CD14-positive monocyte (primary cell): ENCODE data around the gene NDUFB4. TPM values are rescaled to one million over a fixed set of nuclear protein-coding genes. Genes with fewer than 3 reads are reported as not detected.

ENCODE experiments used
- DNase-seq, 3 donors: peaks; one replicate each; pipeline ENCODE4 v3.0.0-alpha.2; 2011 to 2022
- H2AFZ ChIP-seq: 2 replicates; pipeline ENCODE4 v1.6.0; 2012; ENCODE audit warnings: mild to moderate bottlenecking, low read depth, low read length, inconsistent platforms; ENCODE audit not compliant: insufficient read depth, poor library complexity, severe bottlenecking
- H3K27ac ChIP-seq, 2 donors: 1 replicate in 1 of 2; 2 replicates in 1 of 2; pipeline ENCODE4 v1.5.1; 2012 to 2013; ENCODE audit warnings: low read length in 2 of 2, control low read depth in 1 of 2, inconsistent platforms in 1 of 2, low read depth in 1 of 2, mild to moderate bottlenecking in 1 of 2
- H3K27me3 ChIP-seq, 2 donors: one replicate each; pipeline versions ENCODE4 v1.6.0 to v1.6.1; 2011 to 2013; ENCODE audit warnings: low read length in 2 of 2; ENCODE audit not compliant: control insufficient read depth in 2 of 2, insufficient read depth in 2 of 2
- H3K36me3 ChIP-seq, 2 donors: replicated peaks in 1 of 2; 1 replicate in 1 of 2; 2 replicates in 1 of 2; pipeline versions ENCODE4 v1.5.1 to v1.6.1; 2012 to 2013; ENCODE audit warnings: low read length in 2 of 2, control low read depth in 1 of 2, inconsistent platforms in 1 of 2, mild to moderate bottlenecking in 1 of 2; ENCODE audit not compliant: insufficient read depth in 2 of 2, control insufficient read depth in 1 of 2
- H3K4me1 ChIP-seq, 2 donors: 1 replicate in 1 of 2; 2 replicates in 1 of 2; pipeline versions ENCODE4 v1.5.1 to v1.6.1; 2012 to 2013; ENCODE audit warnings: low read length in 2 of 2, control low read depth in 1 of 2, inconsistent platforms in 1 of 2, mild to moderate bottlenecking in 1 of 2, moderate library complexity in 1 of 2; ENCODE audit not compliant: insufficient read depth in 2 of 2, control insufficient read depth in 1 of 2
- H3K4me2 ChIP-seq: replicated peaks from 2 replicates; pipeline ENCODE3; 2012; ENCODE audit warnings: low read length, moderate library complexity, mild to moderate bottlenecking; ENCODE audit not compliant: poor library complexity, severe bottlenecking; ENCODE audit errors: extremely low read depth
- H3K4me3 ChIP-seq, 3 experiments: fragments of 200-600 bp in 1 of 3; sonication (generic) in 1 of 3; replicated peaks in 1 of 3; 1 replicate in 2 of 3; 2 replicates in 1 of 3; pipeline ENCODE4 v1.5.1; 2011 to 2013; ENCODE audit warnings: low read length in 3 of 3, mild to moderate bottlenecking in 3 of 3, control low read depth in 2 of 3, low read depth in 2 of 3, inconsistent platforms in 1 of 3, moderate library complexity in 1 of 3
- H3K79me2 ChIP-seq: 2 replicates; pipeline ENCODE4 v1.6.0; 2012; ENCODE audit warnings: mild to moderate bottlenecking, control low read depth, inconsistent platforms, low read length, moderate library complexity; ENCODE audit not compliant: insufficient read depth
- H3K9ac ChIP-seq: 2 replicates; pipeline ENCODE4 v1.6.0; 2017; ENCODE audit warnings: low read length, mild to moderate bottlenecking; ENCODE audit not compliant: insufficient read depth, poor library complexity, severe bottlenecking
- H3K9me3 ChIP-seq, 2 donors: replicated peaks in 1 of 2; 1 replicate in 1 of 2; 2 replicates in 1 of 2; pipeline versions ENCODE4 v1.5.1 to v1.6.1; 2012 to 2013; ENCODE audit warnings: low read length in 2 of 2, control low read depth in 1 of 2; ENCODE audit not compliant: control insufficient read depth in 1 of 2, insufficient read depth in 1 of 2
- H4K20me1 ChIP-seq: 2 replicates; pipeline ENCODE4 v1.6.0; 2012; ENCODE audit warnings: mild to moderate bottlenecking, low read length, control low read depth, moderate library complexity; ENCODE audit not compliant: insufficient read depth
- H3K27ac Mint-ChIP-seq, 7 donors: one replicate each; pipeline ENCODE4 v1.8.0; 2020; ENCODE audit warnings: mild to moderate bottlenecking in 7 of 7, mixed read lengths in 7 of 7, moderate library complexity in 6 of 7, inconsistent platforms in 2 of 7
- H3K27me3 Mint-ChIP-seq, 3 donors: one replicate each; pipeline ENCODE4 v1.8.0; 2021 to 2022; ENCODE audit warnings: low read depth in 3 of 3, mild to moderate bottlenecking in 3 of 3, mixed read lengths in 3 of 3, moderate library complexity in 3 of 3, inconsistent platforms in 1 of 3
- H3K36me3 Mint-ChIP-seq, 2 donors: one replicate each; pipeline ENCODE4 v1.8.0; 2020; ENCODE audit warnings: mixed read lengths in 2 of 2, inconsistent platforms in 1 of 2, mild to moderate bottlenecking in 1 of 2
- H3K4me1 Mint-ChIP-seq: one replicate; pipeline ENCODE4 v1.8.0; 2020; ENCODE audit warnings: mild to moderate bottlenecking, mixed read lengths
- H3K4me3 Mint-ChIP-seq, 2 donors: one replicate each; pipeline ENCODE4 v1.8.0; 2020; ENCODE audit warnings: mild to moderate bottlenecking in 2 of 2, mixed read lengths in 2 of 2, moderate library complexity in 1 of 2
- H3K9me3 Mint-ChIP-seq, 7 donors: one replicate each; pipeline ENCODE4 v1.8.0; 2020 to 2022; ENCODE audit warnings: mixed read lengths in 7 of 7, mild to moderate bottlenecking in 6 of 7, moderate library complexity in 6 of 7, inconsistent platforms in 2 of 7
- CTCF ChIP-seq: fragments of 200-600 bp; IDR thresholded peaks from one replicate; pipeline ENCODE4 v1.8.0; 2022; ENCODE audit warnings: antibody characterized with exemption, mild to moderate bottlenecking
- WGBS: methylation state at CpG from one replicate; pipeline ENCODE4 v1.1.5; 2013; ENCODE audit warnings: missing lambda C conversion rate; ENCODE audit not compliant: insufficient coverage; 5-methylcytosine and 5-hydroxymethylcytosine counted together
- intact Hi-C, 2 donors: fragments of 100-400 bp; cut with micrococcal nuclease; formaldehyde crosslinking; loops; one replicate each; pipeline versions ENCODE4 v1.15.0 to v1.15.1; 2023
- polyA plus RNA-seq, 3 donors: library from polyadenylated mRNA; depleted of rRNA in 1 of 3; unstranded in 2 of 3; stranded (reverse) in 1 of 3; fragments of 300-500 nt in 2 of 3; fragments of >200 nt in 1 of 3; fragmentation: Illumina TruSeq in 2 of 3; gene quantifications; 1 replicate in 2 of 3; 2 replicates in 1 of 3; pipeline ENCODE4 v1.2.3, GENCODE V29; 2012 to 2021

Gene NDUFB4
- polyA plus RNA-seq, 3 donors: 93.7 to 215 (median 173) TPM

DNA sequence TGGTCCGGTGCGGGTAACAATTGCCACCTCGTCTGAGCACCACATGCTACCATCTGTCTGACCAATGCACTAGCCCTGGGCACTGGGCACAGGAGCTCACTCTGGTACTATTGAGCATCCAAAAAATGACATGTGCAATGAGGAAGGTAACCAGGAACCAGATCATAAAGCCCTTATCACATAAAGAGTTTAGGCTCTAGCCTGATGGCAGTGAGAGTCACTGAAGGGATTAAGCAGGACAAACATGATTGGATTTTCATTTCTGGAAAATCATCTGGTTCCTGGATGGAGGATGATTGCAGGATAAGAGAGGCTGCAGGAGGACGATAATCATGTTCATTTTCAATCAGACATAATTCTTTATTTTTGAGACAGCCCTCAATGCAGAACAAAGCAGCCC, 12.4 kb downstream of the NDUFB4 start:
- no peaks in the 10 kb centered on the region for H3K4me1 Mint-ChIP-seq
- H3K27me3 Mint-ChIP-seq: peaks cover 0 to 5% (median 3%) of the 10 kb centered on the region in 3 donors
- DNase-seq: no peak
- no peak overlapping the region for H3K27ac Mint-ChIP-seq
- Histone ChIP-seq H3K79me2 (no peaks in the 10 kb centered on the region), H3K27me3 (no peaks in the 10 kb centered on the region), H3K36me3 (no peaks in the 10 kb centered on the region), H4K20me1 (no peaks in the 10 kb centered on the region), H3K4me2 (no peak overlapping the region), H2AFZ (no peak overlapping the region), H3K27ac (no peak overlapping the region), H3K4me3 (no peak overlapping the region), H3K9me3 (no peaks in the 10 kb centered on the region), H3K4me1 (no peaks in the 10 kb centered on the region), H3K9ac (no peak overlapping the region)
- 94% methylated on average over 3 of the region's 4 CpGs for WGBS
- H3K9me3 Mint-ChIP-seq: no peaks in the 10 kb centered on the region
- H3K36me3 Mint-ChIP-seq: no peaks in the 10 kb centered on the region
- intact Hi-C loops: no loop called here
- H3K4me3 Mint-ChIP-seq: no peak overlapping the region
- no peak for TF ChIP-seq CTCF

DNA sequence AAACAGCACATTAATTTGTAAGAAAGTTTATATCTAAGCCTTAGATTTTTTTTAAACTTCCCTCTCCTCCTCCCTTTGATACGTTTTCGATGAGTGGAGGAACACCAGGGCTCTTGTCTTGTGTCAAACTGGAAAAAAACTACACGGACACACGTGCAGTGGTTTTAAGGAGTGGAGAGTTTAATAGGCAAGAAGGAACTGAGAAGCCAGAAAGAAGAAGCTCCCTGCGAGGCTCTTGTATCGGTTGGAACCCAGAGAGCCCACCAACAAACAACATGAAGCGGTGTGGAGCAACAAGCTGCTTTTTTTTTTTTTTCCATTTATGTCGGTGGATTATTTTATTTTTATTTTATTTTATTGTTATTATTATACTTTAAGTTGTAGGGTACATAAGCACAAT, 18.6 kb downstream of the NDUFB4 start:
- intact Hi-C loops: no loop called here
- H3K4me3 ChIP-seq: no peak overlapping the region
- DNase-seq: peak in 2 of 3 donors; percentile 6 to 10
- TF ChIP-seq CTCF: no peak
- no peak overlapping the region for H3K4me3 Mint-ChIP-seq
- H3K4me1 Mint-ChIP-seq: peaks cover 10% of the 10 kb centered on the region
- no peak overlapping the region for H3K27ac Mint-ChIP-seq
- H3K36me3 ChIP-seq: no peaks in the 10 kb centered on the region
- H3K27ac ChIP-seq: no peak overlapping the region
- no peaks in the 10 kb centered on the region for H3K79me2 ChIP-seq
- no peak overlapping the region for H3K9ac ChIP-seq
- peaks cover 0 to 7% (median 0%) of the 10 kb centered on the region in 7 donors for H3K9me3 Mint-ChIP-seq
- no peaks in the 10 kb centered on the region for H4K20me1 ChIP-seq
- WGBS: no CpG with 5 or more reads among the region's 8 CpGs
- H3K36me3 Mint-ChIP-seq: no peaks in the 10 kb centered on the region
- H2AFZ ChIP-seq: no peak overlapping the region
- peaks cover 6 to 7% of the 10 kb centered on the region in 2 donors for H3K4me1 ChIP-seq
- no peak overlapping the region for H3K4me2 ChIP-seq
- no peaks in the 10 kb centered on the region for H3K9me3 ChIP-seq
- H3K27me3 ChIP-seq: no peaks in the 10 kb centered on the region
- peaks cover 0 to 3% (median 2%) of the 10 kb centered on the region in 3 donors for H3K27me3 Mint-ChIP-seq
